Esophagus muscularis mucosa (tissue), 4 donors: ENCODE data around the gene ATPAF1. TPM values are rescaled to one million over a fixed set of nuclear protein-coding genes. Genes with fewer than 3 reads are reported as not detected.

Source experiments
- DNase-seq: peaks from one replicate; pipeline ENCODE4 v3.0.0-alpha.2; 2017; ENCODE audit errors: extremely low spot score
- H3K27ac ChIP-seq, 4 donors: fragments of 200-600 bp; sonication (generic); replicated peaks in 1 of 4; 1 replicate in 3 of 4; 2 replicates in 1 of 4; pipeline ENCODE4 v1.5.1; 2016 to 2019; ENCODE audit warnings: mild to moderate bottlenecking in 1 of 4
- H3K27me3 ChIP-seq, 4 donors: fragments of 200-600 bp; sonication (generic); one replicate each; pipeline versions ENCODE4 v1.5.1 to v1.6.0; 2016 to 2019
- H3K36me3 ChIP-seq, 4 donors: fragments of 200-600 bp; sonication (generic); one replicate each; pipeline ENCODE4 v1.5.1; 2016 to 2019
- H3K4me1 ChIP-seq, 4 donors: fragments of 200-600 bp; sonication (generic); one replicate each; pipeline ENCODE4 v1.5.1; 2016 to 2019
- H3K4me3 ChIP-seq, 4 donors: fragments of 200-600 bp; sonication (generic); 1 replicate in 2 of 4; 2 replicates in 2 of 4; pipeline ENCODE4 v1.5.1; 2016 to 2019; ENCODE audit warnings: mild to moderate bottlenecking in 4 of 4, moderate library complexity in 1 of 4
- H3K9me3 ChIP-seq, 4 donors: fragments of 200-600 bp; sonication (generic); 1 replicate in 3 of 4; 2 replicates in 1 of 4; pipeline ENCODE4 v1.5.1; 2016 to 2019
- CTCF ChIP-seq, 3 experiments: fragments of 200-600 bp in 2 of 3; fragments of 450-650 bp in 1 of 3; sonication (generic) in 2 of 3; IDR thresholded peaks; one replicate each; pipeline ENCODE4 v1.5.1; 2017 to 2019; ENCODE audit warnings: antibody characterized with exemption in 3 of 3, mild to moderate bottlenecking in 2 of 3, moderate library complexity in 1 of 3
- EP300 ChIP-seq: sonication (generic); formaldehyde crosslinking; IDR thresholded peaks from one replicate; pipeline ENCODE4 v1.6.1; 2017; ENCODE audit warnings: antibody characterized with exemption
- POLR2A ChIP-seq: fragments of 450-650 bp; IDR thresholded peaks from one replicate; pipeline ENCODE4 v1.6.1; 2017; ENCODE audit warnings: antibody characterized with exemption, moderate library complexity, mild to moderate bottlenecking, low read depth
- POLR2AphosphoS5 ChIP-seq, 2 donors: sonication (generic); formaldehyde crosslinking; IDR thresholded peaks; one replicate each; pipeline ENCODE4 v1.6.1; 2017; ENCODE audit warnings: antibody characterized with exemption in 2 of 2
- WGBS: methylation state at CpG from one replicate; pipeline ENCODE4 v1.1.5; 2018; 5-methylcytosine and 5-hydroxymethylcytosine counted together
- intact Hi-C: fragments of 100-400 bp; cut with DNase I; formaldehyde crosslinking; loops from one replicate; pipeline ENCODE4 v1.15.1; 2023
- total RNA-seq, 4 donors: library from RNA; depleted of rRNA; stranded (reverse); fragments of >200 nt; gene quantifications; one replicate each; pipeline versions ENCODE4 v1.1.0 to v1.2.1, GENCODE V29; 2016

Gene ATPAF1
- total RNA-seq, 4 donors from 2014 or later = 64.4 to 88.0 (median 68.5) TPM

GRCh38 chr1:46675549-46676314 is 7.6 kb upstream of the ATPAF1 start:
- Histone ChIP-seq H3K27ac (no peak overlapping the region), H3K9me3 (no peaks in the 10 kb centered on the region), H3K27me3 (no peaks in the 10 kb centered on the region), H3K36me3 (peaks cover 8 to 79% (median 59%) of the 10 kb centered on the region in 4 donors), H3K4me1 (no peaks in the 10 kb centered on the region), H3K4me3 (no peak overlapping the region)
- TF ChIP-seq POLR2A (no peak), CTCF (IDR thresholded peaks at IDR 0.05) (no peak), EP300 (no peak), POLR2AphosphoS5 (IDR thresholded peaks at IDR 0.05) (no peak)
- no peak for DNase-seq
- WGBS = 83% methylated on average over 1 of the region's 1 CpG
- intact Hi-C loops = no loop called here

- intact Hi-C loops = no loop called here
Observed at GRCh38 chr1:46673749-46674182, 5.6 kb upstream of the ATPAF1 start.

GRCh38 chr1:46672696-46673095 is 4.5 kb upstream of the ATPAF1 start:
- intact Hi-C loops = no loop called here
- no peak overlapping the region for H3K27ac ChIP-seq

More at GRCh38 chr1:46673749-46674182, 5.6 kb upstream of the ATPAF1 start:
- Histone ChIP-seq H3K36me3 (peaks cover 8 to 60% (median 41%) of the 10 kb centered on the region in 4 donors), H3K4me3 (no peak overlapping the region), H3K4me1 (peaks cover 0 to 3% (median 2%) of the 10 kb centered on the region in 4 donors), H3K9me3 (no peaks in the 10 kb centered on the region), H3K27me3 (no peaks in the 10 kb centered on the region), H3K27ac (no peak overlapping the region)
- 54% methylated on average over 4 of the region's 4 CpGs for WGBS
- TF ChIP-seq CTCF (IDR thresholded peaks at IDR 0.05) = no peak
- no peak for TF ChIP-seq EP300
- TF ChIP-seq POLR2A = no peak
- no peak for TF ChIP-seq POLR2AphosphoS5 (IDR thresholded peaks at IDR 0.05)
- DNase-seq = no peak

GRCh38 chr1:46671554-46671953 is 3.4 kb upstream of the ATPAF1 start, which contains the start of gene TEX38:
TSS of gene TEX38 (plus strand) at chr1:46671854. CDS start at chr1:46671935, 81 bp downstream.
- H3K4me3 ChIP-seq = no peak within 1 kb of the TSS
- H3K27me3 ChIP-seq = no peaks in the 10 kb centered on the region
- DNase-seq = no peak
- no peaks in the 10 kb centered on the region for H3K9me3 ChIP-seq
- H3K27ac ChIP-seq = no peak within 1 kb of the TSS
- intact Hi-C loops = no loop called here
- peaks cover 8 to 20% (median 17%) of the 10 kb centered on the region in 4 donors for H3K4me1 ChIP-seq
- 97% methylated on average over 2 of the region's 3 CpGs for WGBS
- TF ChIP-seq POLR2AphosphoS5 (IDR thresholded peaks at IDR 0.05) (no peak), POLR2A (no peak), CTCF (IDR thresholded peaks at IDR 0.05) (no peak), EP300 (no peak)
- peaks cover 8 to 37% (median 22%) of the 10 kb centered on the region in 4 donors for H3K36me3 ChIP-seq

More at GRCh38 chr1:46672696-46673095, 4.5 kb upstream of the ATPAF1 start:
- H3K4me3 ChIP-seq = no peak overlapping the region
- peaks cover 8 to 49% (median 32%) of the 10 kb centered on the region in 4 donors for H3K36me3 ChIP-seq
- no peaks in the 10 kb centered on the region for H3K27me3 ChIP-seq
- WGBS = 74% methylated on average over 8 of the region's 8 CpGs
- no peak for DNase-seq
- no peaks in the 10 kb centered on the region for H3K9me3 ChIP-seq
- H3K4me1 ChIP-seq = peaks cover 0 to 8% (median 6%) of the 10 kb centered on the region in 4 donors
- TF ChIP-seq CTCF (IDR thresholded peaks at IDR 0.05) (no peak), EP300 (no peak), POLR2AphosphoS5 (IDR thresholded peaks at IDR 0.05) (no peak), POLR2A (no peak)
